ENCODE data around the gene RASSF3.
A peak's percentile ranks its signal among the peaks of the same experiment; 100 is the strongest.
"Not testable (repeated sequence)": the region's sequence is repeated elsewhere in the genome, so short reads cannot be mapped to it uniquely, and the experiment has no call there.

The RASSF3 gene

DNA sequence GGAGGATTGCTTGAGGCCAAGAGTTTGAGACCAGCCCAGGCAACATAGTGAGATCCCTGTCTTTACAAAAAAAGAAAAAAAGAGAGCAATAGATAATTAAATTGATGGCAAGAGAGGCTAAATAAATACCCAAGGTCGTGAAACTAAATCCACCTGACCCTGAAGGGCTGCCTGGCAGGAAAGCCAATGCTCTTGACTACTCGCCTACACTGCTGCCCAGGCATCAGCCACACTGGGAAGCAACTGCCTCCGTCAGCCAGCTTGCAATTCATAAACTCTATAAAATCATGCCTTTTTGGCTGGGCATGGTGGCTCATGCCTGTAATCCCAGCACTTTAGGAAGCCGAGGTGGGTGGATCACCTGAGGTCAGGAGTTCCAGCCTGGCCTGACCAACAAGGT lies 31.7 kb upstream of the RASSF3 start:
- Histone ChIP-seq H3K79me2 (ENCODE audit: low read length) (no peaks in the 10 kb centered on the region), H3K9me3 (ENCODE audit: insufficient read depth, low read length) (peaks cover 5% of the 10 kb centered on the region; the same call in 1 of the 2 replicates), H3K36me3 (replicated peaks; ENCODE audit: low read depth, low read length) (no peaks in the 10 kb centered on the region), H3K27me3 (ENCODE audit: low read depth, low read length) (0 out of 2 replicates have a peak, but pooled peaks cover 7% of the 10 kb centered on the region), H4K20me1 (ENCODE audit: insufficient read depth, low read length) (no peaks in the 10 kb centered on the region), H3K4me2 (ENCODE audit: low read length) (no peak overlapping the region), H3K4me3 (ENCODE audit: low read length) (no peak overlapping the region), H3K9ac (ENCODE audit: low read length) (no peak overlapping the region), H2AFZ (ENCODE audit: low read depth, low read length) (no peak overlapping the region), H3K4me1 (ENCODE audit: low read length) (0 out of 2 replicates have a peak, but pooled peaks cover under 1% of the 10 kb centered on the region), H3K27ac (ENCODE audit: low read length) (no peak overlapping the region)
- no peak for TF ChIP-seq EZH2phosphoT487 (IDR thresholded peaks at IDR 0.05; ENCODE audit: low read depth)
- TF ChIP-seq, protein P1, sequence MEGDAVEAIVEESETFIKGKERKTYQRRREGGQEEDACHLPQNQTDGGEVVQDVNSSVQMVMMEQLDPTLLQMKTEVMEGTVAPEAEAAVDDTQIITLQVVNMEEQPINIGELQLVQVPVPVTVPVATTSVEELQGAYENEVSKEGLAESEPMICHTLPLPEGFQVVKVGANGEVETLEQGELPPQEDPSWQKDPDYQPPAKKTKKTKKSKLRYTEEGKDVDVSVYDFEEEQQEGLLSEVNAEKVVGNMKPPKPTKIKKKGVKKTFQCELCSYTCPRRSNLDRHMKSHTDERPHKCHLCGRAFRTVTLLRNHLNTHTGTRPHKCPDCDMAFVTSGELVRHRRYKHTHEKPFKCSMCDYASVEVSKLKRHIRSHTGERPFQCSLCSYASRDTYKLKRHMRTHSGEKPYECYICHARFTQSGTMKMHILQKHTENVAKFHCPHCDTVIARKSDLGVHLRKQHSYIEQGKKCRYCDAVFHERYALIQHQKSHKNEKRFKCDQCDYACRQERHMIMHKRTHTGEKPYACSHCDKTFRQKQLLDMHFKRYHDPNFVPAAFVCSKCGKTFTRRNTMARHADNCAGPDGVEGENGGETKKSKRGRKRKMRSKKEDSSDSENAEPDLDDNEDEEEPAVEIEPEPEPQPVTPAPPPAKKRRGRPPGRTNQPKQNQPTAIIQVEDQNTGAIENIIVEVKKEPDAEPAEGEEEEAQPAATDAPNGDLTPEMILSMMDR (IDR thresholded peaks at IDR 0.05; ENCODE audit: low read depth, low read length): no peak

DNA sequence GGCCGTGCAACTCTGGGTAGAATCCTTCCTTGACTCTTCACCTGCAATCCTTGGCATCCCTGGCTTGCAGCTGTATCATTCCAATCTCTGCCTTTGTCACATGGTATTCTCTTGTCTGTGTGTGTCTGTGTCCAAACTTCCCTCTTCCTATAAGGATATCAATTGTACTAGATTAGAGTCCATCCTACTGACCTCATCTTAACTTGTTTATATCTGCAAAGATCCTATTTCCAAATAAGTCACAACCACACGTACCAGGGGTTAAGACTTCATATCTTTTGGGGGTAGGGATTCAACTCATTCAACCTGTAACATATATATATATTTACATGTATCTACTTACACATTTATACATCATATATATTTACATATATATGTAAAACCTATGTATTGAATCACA lies 29.6 kb upstream of the RASSF3 start:
- TF ChIP-seq EZH2phosphoT487 (IDR thresholded peaks at IDR 0.05; ENCODE audit: low read depth): no peak
- TF ChIP-seq, protein P1 (IDR thresholded peaks at IDR 0.05; ENCODE audit: low read depth, low read length): no peak
- H3K27me3 ChIP-seq (ENCODE audit: low read depth, low read length): 0 out of 2 replicates have a peak, but pooled peaks cover 7% of the 10 kb centered on the region
- no peaks in the 10 kb centered on the region for H3K36me3 ChIP-seq (replicated peaks; ENCODE audit: low read depth, low read length)
- no peaks in the 10 kb centered on the region for H3K9me3 ChIP-seq (ENCODE audit: insufficient read depth, low read length)
- no peaks in the 10 kb centered on the region for H3K79me2 ChIP-seq (ENCODE audit: low read length)
- H3K9ac ChIP-seq (ENCODE audit: low read length): no peak overlapping the region
- H2AFZ ChIP-seq (ENCODE audit: low read depth, low read length): no peak overlapping the region
- H3K4me2 ChIP-seq (ENCODE audit: low read length): no peak overlapping the region
- no peaks in the 10 kb centered on the region for H4K20me1 ChIP-seq (ENCODE audit: insufficient read depth, low read length)
- 0 out of 2 replicates have a peak, but pooled peaks cover 4% of the 10 kb centered on the region for H3K4me1 ChIP-seq (ENCODE audit: low read length)
- H3K27ac ChIP-seq (ENCODE audit: low read length): no peak overlapping the region
- H3K4me3 ChIP-seq (ENCODE audit: low read length): no peak overlapping the region

DNA sequence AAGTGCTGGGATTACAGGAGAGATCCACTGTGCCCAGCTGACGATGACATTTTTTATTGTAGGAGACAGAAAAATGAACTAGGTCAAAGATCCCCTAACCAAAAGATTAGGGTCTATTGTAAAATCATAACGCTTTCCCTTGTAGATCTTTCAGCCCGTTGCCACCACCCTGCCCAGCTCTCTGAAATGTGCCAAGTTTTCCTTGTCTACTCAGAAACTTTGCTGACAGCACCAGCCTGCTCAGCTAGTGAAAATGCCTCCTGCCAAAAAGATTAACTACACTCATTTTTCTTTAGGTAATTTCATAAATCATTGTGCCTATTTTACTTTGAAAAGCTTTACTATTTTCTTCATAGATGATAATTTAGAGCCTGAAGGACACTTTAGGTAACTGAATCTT lies 28.2 kb upstream of the RASSF3 start:
- Histone ChIP-seq H3K27ac (ENCODE audit: low read length) (no peak overlapping the region), H3K4me1 (ENCODE audit: low read length) (0 out of 2 replicates have a peak, but pooled peaks cover 4% of the 10 kb centered on the region), H3K9ac (ENCODE audit: low read length) (no peak overlapping the region), H3K4me2 (ENCODE audit: low read length) (no peak overlapping the region), H3K79me2 (ENCODE audit: low read length) (no peaks in the 10 kb centered on the region), H4K20me1 (ENCODE audit: insufficient read depth, low read length) (no peaks in the 10 kb centered on the region), H3K36me3 (replicated peaks; ENCODE audit: low read depth, low read length) (no peaks in the 10 kb centered on the region), H2AFZ (ENCODE audit: low read depth, low read length) (no peak overlapping the region), H3K4me3 (ENCODE audit: low read length) (no peak overlapping the region), H3K9me3 (ENCODE audit: insufficient read depth, low read length) (no peaks in the 10 kb centered on the region), H3K27me3 (ENCODE audit: low read depth, low read length) (0 out of 2 replicates have a peak, but pooled peaks cover 7% of the 10 kb centered on the region)
- TF ChIP-seq EZH2phosphoT487 (IDR thresholded peaks at IDR 0.05; ENCODE audit: low read depth): no peak
- TF ChIP-seq, protein P1 (IDR thresholded peaks at IDR 0.05; ENCODE audit: low read depth, low read length): no peak

DNA sequence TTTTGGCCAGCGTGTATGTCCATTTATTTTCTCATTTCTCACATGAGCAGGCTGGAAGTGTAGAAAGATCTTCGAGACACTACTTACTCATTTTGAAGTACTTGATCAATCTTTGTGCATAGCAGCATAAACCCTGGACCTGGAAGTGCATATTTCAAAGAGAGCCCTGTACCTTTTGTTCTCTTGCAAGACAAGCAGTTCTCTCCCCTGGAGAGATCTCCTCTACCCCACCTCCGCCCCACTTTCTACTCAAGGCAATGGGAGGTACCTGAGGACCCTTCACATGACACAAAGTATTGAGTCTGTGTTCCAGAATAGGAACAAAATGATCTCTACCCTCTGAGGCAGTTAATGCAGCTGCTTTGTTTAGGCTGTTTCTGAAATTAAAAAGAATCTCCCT lies 27.4 kb upstream of the RASSF3 start:
- no peak overlapping the region for H3K27ac ChIP-seq (ENCODE audit: low read length)
- no peaks in the 10 kb centered on the region for H4K20me1 ChIP-seq (ENCODE audit: insufficient read depth, low read length)
- TF ChIP-seq, protein P1 (IDR thresholded peaks at IDR 0.05; ENCODE audit: low read depth, low read length): no peak
- TF ChIP-seq EZH2phosphoT487 (IDR thresholded peaks at IDR 0.05; ENCODE audit: low read depth): no peak
- no peaks in the 10 kb centered on the region for H3K79me2 ChIP-seq (ENCODE audit: low read length)
- H3K9me3 ChIP-seq (ENCODE audit: insufficient read depth, low read length): no peaks in the 10 kb centered on the region
- H3K36me3 ChIP-seq (replicated peaks; ENCODE audit: low read depth, low read length): no peaks in the 10 kb centered on the region
- no peak overlapping the region for H3K9ac ChIP-seq (ENCODE audit: low read length)
- H3K4me1 ChIP-seq (ENCODE audit: low read length): 0 out of 2 replicates have a peak, but pooled peaks cover 4% of the 10 kb centered on the region
- H3K27me3 ChIP-seq (ENCODE audit: low read depth, low read length): 0 out of 2 replicates have a peak, but pooled peaks cover 7% of the 10 kb centered on the region
- H3K4me2 ChIP-seq (ENCODE audit: low read length): no peak overlapping the region
- no peak overlapping the region for H2AFZ ChIP-seq (ENCODE audit: low read depth, low read length)
- no peak overlapping the region for H3K4me3 ChIP-seq (ENCODE audit: low read length)

DNA sequence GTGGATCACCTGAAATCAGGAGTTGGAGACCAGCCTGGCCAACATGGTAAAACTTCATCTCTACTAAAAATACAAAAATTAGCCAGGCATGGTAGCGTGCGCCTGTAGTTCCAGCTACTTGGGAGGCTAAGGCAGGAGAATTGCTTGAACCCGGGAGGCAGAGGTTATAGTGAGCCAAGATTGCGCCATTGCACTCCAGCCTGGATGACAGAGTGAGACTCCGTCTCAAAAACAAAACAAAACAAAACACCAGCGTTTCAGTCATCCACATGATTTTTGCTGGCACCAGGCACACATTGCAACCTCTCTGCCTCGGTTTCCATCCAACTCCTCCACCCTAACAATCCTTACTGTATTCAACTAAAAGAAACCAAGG lies 26.9 kb upstream of the RASSF3 start:
- H3K4me3 ChIP-seq (ENCODE audit: low read length); H3K36me3 ChIP-seq (replicated peaks; ENCODE audit: low read depth, low read length): not testable (repeated sequence)

More for the DNA sequence above, 26.9 kb upstream of the RASSF3 start:
- H3K27ac ChIP-seq (ENCODE audit: low read length); H4K20me1 ChIP-seq (ENCODE audit: insufficient read depth, low read length); H3K27me3 ChIP-seq (ENCODE audit: low read depth, low read length); H3K79me2 ChIP-seq (ENCODE audit: low read length); H3K9me3 ChIP-seq (ENCODE audit: insufficient read depth, low read length); H3K4me2 ChIP-seq (ENCODE audit: low read length); H3K9ac ChIP-seq (ENCODE audit: low read length); H3K4me1 ChIP-seq (ENCODE audit: low read length): not testable (repeated sequence)
- H2AFZ ChIP-seq (ENCODE audit: low read depth, low read length): peak overlapping the region; percentile 63; the same call in 1 of the 2 replicates

Measured in OCI-LY3 (cell line).